Measurements from ENCODE around the gene PCGF3.
"Not testable (repeated sequence)": the region's sequence is repeated elsewhere in the genome, so short reads cannot be mapped to it uniquely, and the experiment has no call there.

PCGF3 gene

DNA sequence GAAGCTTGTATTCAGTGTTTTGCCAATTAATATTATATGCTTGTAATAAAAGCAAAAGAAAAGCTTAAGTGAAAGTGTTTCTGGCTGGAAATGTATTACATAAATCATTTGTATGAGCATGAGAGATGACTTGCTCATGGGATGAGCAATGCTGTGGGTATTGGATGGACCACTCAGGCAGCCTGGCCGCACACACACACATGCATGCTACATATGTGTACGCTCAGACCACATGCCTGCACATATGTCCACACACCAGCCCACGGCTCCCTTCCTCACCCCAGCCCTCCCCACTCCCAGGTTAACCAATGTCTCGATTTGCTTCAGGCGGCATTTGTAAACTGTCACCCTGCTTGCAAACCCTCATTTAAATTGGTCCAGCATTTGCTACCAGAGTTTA, 64.4 kb downstream of the PCGF3 start:
- DNase-seq (ENCODE audit: low read depth), result no peak
- H3K4me3 ChIP-seq (replicated peaks; ENCODE audit: low read depth, low read length), result no peak overlapping the region

GRCh38 chr4:771464-771863, 65.8 kb downstream of the PCGF3 start:
- TF ChIP-seq, protein P1, sequence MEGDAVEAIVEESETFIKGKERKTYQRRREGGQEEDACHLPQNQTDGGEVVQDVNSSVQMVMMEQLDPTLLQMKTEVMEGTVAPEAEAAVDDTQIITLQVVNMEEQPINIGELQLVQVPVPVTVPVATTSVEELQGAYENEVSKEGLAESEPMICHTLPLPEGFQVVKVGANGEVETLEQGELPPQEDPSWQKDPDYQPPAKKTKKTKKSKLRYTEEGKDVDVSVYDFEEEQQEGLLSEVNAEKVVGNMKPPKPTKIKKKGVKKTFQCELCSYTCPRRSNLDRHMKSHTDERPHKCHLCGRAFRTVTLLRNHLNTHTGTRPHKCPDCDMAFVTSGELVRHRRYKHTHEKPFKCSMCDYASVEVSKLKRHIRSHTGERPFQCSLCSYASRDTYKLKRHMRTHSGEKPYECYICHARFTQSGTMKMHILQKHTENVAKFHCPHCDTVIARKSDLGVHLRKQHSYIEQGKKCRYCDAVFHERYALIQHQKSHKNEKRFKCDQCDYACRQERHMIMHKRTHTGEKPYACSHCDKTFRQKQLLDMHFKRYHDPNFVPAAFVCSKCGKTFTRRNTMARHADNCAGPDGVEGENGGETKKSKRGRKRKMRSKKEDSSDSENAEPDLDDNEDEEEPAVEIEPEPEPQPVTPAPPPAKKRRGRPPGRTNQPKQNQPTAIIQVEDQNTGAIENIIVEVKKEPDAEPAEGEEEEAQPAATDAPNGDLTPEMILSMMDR (IDR thresholded peaks at IDR 0.05; ENCODE audit: low read length, missing control alignments), result no peak
- no peak overlapping the region for H3K4me3 ChIP-seq (replicated peaks; ENCODE audit: low read depth, low read length)
- DNase-seq (ENCODE audit: low read depth), result no peak

More for the DNA sequence above, 64.4 kb downstream of the PCGF3 start:
- TF ChIP-seq, protein P1 (IDR thresholded peaks at IDR 0.05; ENCODE audit: low read length, missing control alignments), result no peak

GRCh38 chr4:772118-772517, 66.5 kb downstream of the PCGF3 start:
- DNase-seq (ENCODE audit: low read depth), result no peak
- TF ChIP-seq, protein P1 (IDR thresholded peaks at IDR 0.05; ENCODE audit: low read length, missing control alignments), result no peak
- H3K4me3 ChIP-seq (replicated peaks; ENCODE audit: low read depth, low read length), result no peak overlapping the region

DNA sequence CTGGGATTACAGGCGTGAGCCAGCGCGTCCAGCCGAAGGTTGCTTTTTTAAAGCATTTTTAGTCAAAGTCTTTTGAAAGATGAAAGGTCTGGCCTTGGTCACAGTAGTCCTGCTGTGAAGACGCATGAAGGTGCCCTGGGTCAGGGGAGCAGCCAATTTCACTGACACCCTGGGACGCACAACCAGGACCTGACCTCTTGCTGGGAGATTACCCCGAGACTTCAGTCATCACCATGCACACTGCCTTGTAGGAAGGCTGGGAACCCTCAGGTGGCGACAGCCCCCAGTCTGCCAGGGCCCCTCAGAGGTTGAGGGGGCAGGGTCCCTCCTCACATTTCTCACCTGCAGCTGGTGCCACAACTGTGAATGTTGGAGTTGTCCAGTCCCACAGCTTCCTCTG, 67.1 kb downstream of the PCGF3 start:
- no peak for DNase-seq (ENCODE audit: low read depth)
- no peak overlapping the region for H3K4me3 ChIP-seq (replicated peaks; ENCODE audit: low read depth, low read length)
- TF ChIP-seq, protein P1 (IDR thresholded peaks at IDR 0.05; ENCODE audit: low read length, missing control alignments), result no peak

- no peak for DNase-seq (ENCODE audit: low read depth)
- TF ChIP-seq, protein P1 (IDR thresholded peaks at IDR 0.05; ENCODE audit: low read length, missing control alignments), result no peak
- H3K4me3 ChIP-seq (replicated peaks; ENCODE audit: low read depth, low read length), result no peak overlapping the region
Measured at GRCh38 chr4:773214-773613, 67.6 kb downstream of the PCGF3 start.

GRCh38 chr4:774419-775092, 68.9 kb downstream of the PCGF3 start:
- H3K4me3 ChIP-seq (replicated peaks; ENCODE audit: low read depth, low read length); DNase-seq (ENCODE audit: low read depth): not testable (repeated sequence)

DNA sequence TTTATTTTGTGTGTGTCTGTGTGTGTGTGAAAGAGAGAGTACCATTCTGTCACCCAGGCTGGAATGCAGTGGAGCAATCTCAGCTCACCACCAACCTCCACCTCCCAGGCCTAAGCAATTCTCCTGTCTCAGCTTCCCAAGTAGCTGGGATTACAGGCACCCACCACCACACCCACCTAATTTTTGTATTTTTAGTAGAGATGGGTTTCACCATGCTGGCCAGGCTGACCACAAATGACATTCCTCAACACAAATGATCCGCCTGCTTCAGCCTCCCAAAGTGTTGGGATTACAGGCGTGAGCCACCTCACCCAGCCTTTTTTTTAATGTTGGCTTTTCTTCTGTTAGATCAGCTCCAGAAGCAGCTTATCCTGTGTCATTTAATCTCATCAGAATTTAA, 69.9 kb downstream of the PCGF3 start:
- not testable (repeated sequence) for H3K4me3 ChIP-seq (replicated peaks; ENCODE audit: low read depth, low read length); DNase-seq (ENCODE audit: low read depth)

GRCh38 chr4:776743-777441, 71.3 kb downstream of the PCGF3 start:
- no peak overlapping the region for H3K4me3 ChIP-seq (replicated peaks; ENCODE audit: low read depth, low read length)
- TF ChIP-seq, protein P1 (IDR thresholded peaks at IDR 0.05; ENCODE audit: low read length, missing control alignments), result no peak
- DNase-seq (ENCODE audit: low read depth), result no peak
